Thymus (tissue), 11 donors: ENCODE data around the gene APOBEC3F. TPM values are rescaled to one million over a fixed set of nuclear protein-coding genes. Genes with fewer than 3 reads are reported as not detected.
A peak's percentile ranks its signal among the peaks of the same experiment; 100 is the strongest.
"Not testable (repeated sequence)": the region's sequence is repeated elsewhere in the genome, so short reads cannot be mapped to it uniquely, and the experiment has no call there.

ENCODE experiments used
- DNase-seq, 9 donors: peaks; one replicate each; pipeline ENCODE4 v3.0.0-alpha.2; 2013; ENCODE audit warnings: low spot score in 9 of 9, low read depth in 6 of 9, missing footprints in 1 of 9
- H3K27ac ChIP-seq, 2 donors: one replicate each; pipeline ENCODE4 v1.5.1; 2013; ENCODE audit warnings: control low read depth in 1 of 2, low read depth in 1 of 2, low read length in 1 of 2, mild to moderate bottlenecking in 1 of 2, moderate library complexity in 1 of 2
- H3K27me3 ChIP-seq, 2 donors: one replicate each; pipeline ENCODE4 v1.5.1; 2013; ENCODE audit warnings: low read length in 1 of 2; ENCODE audit not compliant: control insufficient read depth in 2 of 2, insufficient read depth in 1 of 2
- H3K36me3 ChIP-seq, 2 donors: one replicate each; pipeline ENCODE4 v1.5.1; 2013; ENCODE audit warnings: low read length in 1 of 2, mild to moderate bottlenecking in 1 of 2, moderate library complexity in 1 of 2; ENCODE audit not compliant: control insufficient read depth in 2 of 2, insufficient read depth in 2 of 2
- H3K4me1 ChIP-seq, 2 donors: one replicate each; pipeline ENCODE4 v1.5.1; 2013; ENCODE audit warnings: low read length in 2 of 2; ENCODE audit not compliant: control insufficient read depth in 2 of 2, insufficient read depth in 2 of 2
- H3K4me3 ChIP-seq, 2 donors: one replicate each; pipeline ENCODE4 v1.5.1; 2013; ENCODE audit warnings: low read length in 2 of 2, control low read depth in 1 of 2, mild to moderate bottlenecking in 1 of 2
- H3K9me3 ChIP-seq, 2 donors: one replicate each; pipeline ENCODE4 v1.5.1; 2013; ENCODE audit warnings: low read length in 1 of 2, mild to moderate bottlenecking in 1 of 2; ENCODE audit not compliant: control insufficient read depth in 2 of 2, insufficient read depth in 1 of 2
- WGBS: extraction: QIAGEN DNeasy Blood & Tissue Kit; methylation state at CpG from one replicate; pipeline ENCODE4 v1.1.7; 2013; 5-methylcytosine and 5-hydroxymethylcytosine counted together
- polyA plus RNA-seq: library from polyadenylated mRNA; stranded (reverse); fragments of 200-250 nt; gene quantifications from one replicate; pipeline ENCODE4 v1.2.3, GENCODE V29; 2013
- total RNA-seq: library from RNA; stranded (reverse); fragments of 120-200 nt; gene quantifications from one replicate; pipeline ENCODE4 v1.2.4, GENCODE V29; 2013
- donor health status: healthy.

APOBEC3F gene
- total and polyA plus RNA-seq, 2 donors, result 6.4 to 7.2 TPM

DNA sequence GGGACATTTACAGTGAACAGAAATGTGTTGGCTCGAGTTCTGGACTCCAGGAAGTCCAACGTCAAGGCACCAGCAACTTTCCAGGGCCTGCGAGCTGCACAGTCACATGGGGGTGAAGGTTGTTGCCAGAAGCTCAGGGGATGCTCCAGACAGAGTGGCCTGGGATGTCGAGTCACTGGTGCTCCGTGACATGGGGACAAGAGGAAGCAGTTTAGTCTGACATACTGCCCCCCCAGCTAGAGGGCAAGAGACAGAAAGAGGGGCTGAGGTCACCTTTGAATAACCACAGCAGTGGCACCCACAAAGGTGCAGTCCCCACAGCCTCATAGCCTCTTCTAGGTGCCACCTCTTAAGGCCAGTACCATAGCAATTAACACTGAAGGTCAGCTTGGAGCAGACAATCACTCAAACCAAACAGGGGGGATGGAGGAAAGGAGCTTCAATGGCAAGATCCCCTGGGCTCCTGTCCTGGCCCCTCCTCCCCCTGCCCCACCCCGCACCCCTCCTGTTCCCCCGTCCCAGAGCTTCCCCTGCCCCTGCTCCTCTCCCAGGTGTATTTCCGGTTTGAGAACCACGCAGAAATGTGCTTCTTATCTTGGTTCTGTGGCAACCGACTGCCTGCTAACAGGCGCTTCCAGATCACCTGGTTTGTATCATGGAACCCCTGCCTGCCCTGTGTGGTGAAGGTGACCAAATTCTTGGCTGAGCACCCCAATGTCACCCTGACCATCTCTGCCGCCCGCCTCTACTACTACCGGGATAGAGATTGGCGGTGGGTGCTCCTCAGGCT, 15.9 kb upstream of the APOBEC3F start:
- 67% methylated on average over 15 of the region's 15 CpGs for WGBS
- Histone ChIP-seq H3K27me3 (no peaks in the 10 kb centered on the region), H3K4me3 (no peak overlapping the region), H3K4me1 (peaks cover 4 to 37% of the 10 kb centered on the region in 2 donors), H3K9me3 (no peaks in the 10 kb centered on the region), H3K27ac (peak overlapping the region; percentile 6 to 33), H3K36me3 (peaks cover 9 to 16% of the 10 kb centered on the region in 2 donors)
- peak in 3 of 9 donors; percentile 28 to 67 (median 35) for DNase-seq

DNA sequence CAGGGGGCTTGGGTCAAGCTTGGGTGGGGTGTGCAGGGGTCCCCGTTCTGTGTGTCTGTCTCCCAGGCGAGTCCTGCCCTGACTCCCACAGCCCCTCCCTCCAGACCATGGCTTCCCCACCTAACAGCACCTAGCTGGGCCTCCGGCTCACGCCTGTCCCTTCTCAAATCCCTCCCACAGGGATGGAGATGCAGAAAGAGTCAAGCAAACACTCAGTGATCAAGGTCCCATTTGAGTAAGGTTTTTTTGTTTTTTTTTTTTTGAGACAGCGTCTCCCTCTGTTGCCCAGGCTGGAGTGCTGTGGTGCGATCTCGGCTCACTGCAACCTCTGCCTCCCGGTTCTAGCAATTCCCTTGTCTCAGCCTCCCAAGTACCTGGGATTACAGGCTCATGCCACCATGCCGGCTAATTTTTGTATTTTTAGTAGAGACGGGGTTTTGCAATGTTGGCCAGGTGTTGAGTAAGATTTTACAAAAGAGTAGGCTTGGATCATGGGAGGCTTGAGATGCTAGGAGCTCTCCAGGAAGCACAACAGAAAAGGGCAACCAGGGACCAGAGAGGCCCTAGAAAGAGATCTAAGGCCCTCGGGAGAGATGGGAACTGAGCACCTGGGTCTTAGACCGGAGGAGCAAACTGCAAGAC, 14.0 kb upstream of the APOBEC3F start:
- H3K9me3 ChIP-seq, result no peaks in the 10 kb centered on the region
- peaks cover 0 to 26% of the 10 kb centered on the region in 2 donors for H3K4me1 ChIP-seq
- no peak for DNase-seq
- no peaks in the 10 kb centered on the region for H3K27me3 ChIP-seq
- WGBS, result 95% methylated on average over 12 of the region's 12 CpGs
- peak overlapping the region in 1 of 2 donors; percentile 31 for H3K27ac ChIP-seq
- H3K36me3 ChIP-seq, result peaks cover 9 to 16% of the 10 kb centered on the region in 2 donors
- H3K4me3 ChIP-seq, result no peak overlapping the region

DNA sequence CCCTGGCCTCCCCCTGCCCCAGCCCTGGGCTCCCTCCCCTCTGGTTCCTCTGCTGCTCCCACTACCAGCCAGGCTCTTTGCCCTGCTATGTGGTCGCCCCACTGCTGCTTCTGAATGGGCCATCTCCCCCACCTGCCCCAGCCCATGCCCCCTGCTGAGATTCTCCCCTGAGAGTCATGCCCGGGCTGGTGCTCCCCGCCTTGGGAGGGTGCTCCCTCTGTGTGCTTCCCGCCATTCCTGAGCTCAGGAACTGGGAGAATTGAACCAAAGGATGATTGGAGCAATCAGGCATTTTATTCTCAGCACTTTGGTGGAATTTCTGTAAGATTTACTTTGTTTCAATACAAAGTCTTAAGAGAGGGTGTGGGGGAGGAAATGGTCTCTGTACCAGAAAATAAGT, 12.9 kb upstream of the APOBEC3F start:
- H3K4me1 ChIP-seq, result peaks cover 0 to 16% of the 10 kb centered on the region in 2 donors
- H3K27me3 ChIP-seq, result no peaks in the 10 kb centered on the region
- no peak overlapping the region for H3K27ac ChIP-seq
- DNase-seq, result no peak
- peaks cover 9 to 16% of the 10 kb centered on the region in 2 donors for H3K36me3 ChIP-seq
- H3K4me3 ChIP-seq, result no peak overlapping the region
- no peaks in the 10 kb centered on the region for H3K9me3 ChIP-seq
- WGBS, result 95% methylated on average over 4 of the region's 4 CpGs

DNA sequence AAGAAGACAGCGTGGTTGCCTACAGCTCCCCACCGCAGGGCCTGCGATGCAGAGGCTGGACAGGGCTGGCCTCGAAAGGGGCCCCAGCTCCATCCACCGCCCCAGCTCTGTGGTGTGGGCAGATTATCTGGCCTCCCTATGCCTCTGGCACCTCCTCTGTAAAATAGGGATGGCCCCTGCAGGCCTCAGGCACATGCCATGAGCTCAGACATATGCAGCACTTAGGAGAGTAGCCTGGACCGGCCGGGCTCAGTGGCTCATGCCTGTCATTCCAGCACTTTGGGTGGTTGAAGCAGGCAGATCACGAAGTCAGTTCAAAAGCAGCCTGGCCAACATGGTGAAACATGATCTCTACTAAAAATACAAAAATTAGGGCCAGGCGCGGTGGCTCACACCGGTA, 12.4 kb upstream of the APOBEC3F start:
- Histone ChIP-seq H3K4me1 (peaks cover 0 to 16% of the 10 kb centered on the region in 2 donors), H3K9me3 (no peaks in the 10 kb centered on the region), H3K27me3 (no peaks in the 10 kb centered on the region), H3K27ac (no peak overlapping the region), H3K4me3 (no peak overlapping the region), H3K36me3 (peaks cover 9 to 16% of the 10 kb centered on the region in 2 donors)
- WGBS, result 98% methylated on average over 11 of the region's 11 CpGs
- DNase-seq, result no peak

DNA sequence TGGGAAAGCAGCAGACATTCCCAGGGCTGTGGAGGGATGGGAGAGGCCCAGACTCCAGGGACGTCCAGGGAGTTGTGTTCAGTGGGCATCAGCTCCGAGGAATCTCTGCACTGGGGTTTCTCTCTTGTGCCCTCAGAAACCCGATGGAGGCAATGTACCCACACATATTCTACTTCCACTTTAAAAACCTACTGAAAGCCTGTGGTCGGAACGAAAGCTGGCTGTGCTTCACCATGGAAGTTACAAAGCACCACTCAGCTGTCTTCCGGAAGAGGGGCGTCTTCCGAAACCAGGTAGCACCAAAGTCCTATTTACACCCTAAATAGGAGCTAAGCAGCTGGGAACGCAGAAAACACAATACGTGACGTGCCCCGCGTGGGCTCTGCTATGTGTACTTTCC, 11.4 kb upstream of the APOBEC3F start:
- no peaks in the 10 kb centered on the region for H3K9me3 ChIP-seq
- peaks cover 2 to 7% of the 10 kb centered on the region in 2 donors for H3K36me3 ChIP-seq
- H3K4me3 ChIP-seq, result no peak overlapping the region
- no peak for DNase-seq
- H3K27me3 ChIP-seq, result no peaks in the 10 kb centered on the region
- H3K4me1 ChIP-seq, result peaks cover 0 to 16% of the 10 kb centered on the region in 2 donors
- H3K27ac ChIP-seq, result no peak overlapping the region
- WGBS, result 98% methylated on average over 13 of the region's 13 CpGs

DNA sequence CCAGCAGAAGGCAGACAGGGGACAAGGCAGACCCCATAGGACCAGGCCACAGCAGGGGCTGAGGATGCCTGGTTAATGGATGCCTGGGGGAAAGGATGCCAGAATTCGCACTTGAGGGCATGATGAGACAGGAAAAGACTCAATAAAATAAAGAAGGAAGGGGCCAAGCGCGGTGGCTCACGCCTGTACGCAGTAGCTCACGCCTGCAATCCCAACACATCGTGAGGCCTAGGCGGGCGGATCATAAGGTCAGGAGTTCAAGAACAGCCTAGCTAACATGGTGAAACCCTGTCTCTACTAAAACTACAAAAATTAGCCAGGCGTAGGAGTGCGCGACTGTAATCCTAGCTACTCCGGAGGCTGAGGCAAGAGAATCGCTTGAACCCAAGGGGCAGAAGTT, 10.0 kb upstream of the APOBEC3F start:
- no peaks in the 10 kb centered on the region for H3K9me3 ChIP-seq
- H3K4me1 ChIP-seq, result peaks cover 0 to 2% of the 10 kb centered on the region in 2 donors
- no peak overlapping the region for H3K4me3 ChIP-seq
- DNase-seq, result no peak
- 97% methylated on average over 14 of the region's 14 CpGs for WGBS
- no peak overlapping the region for H3K27ac ChIP-seq
- peaks cover 0 to 2% of the 10 kb centered on the region in 2 donors for H3K36me3 ChIP-seq
- no peaks in the 10 kb centered on the region for H3K27me3 ChIP-seq

DNA sequence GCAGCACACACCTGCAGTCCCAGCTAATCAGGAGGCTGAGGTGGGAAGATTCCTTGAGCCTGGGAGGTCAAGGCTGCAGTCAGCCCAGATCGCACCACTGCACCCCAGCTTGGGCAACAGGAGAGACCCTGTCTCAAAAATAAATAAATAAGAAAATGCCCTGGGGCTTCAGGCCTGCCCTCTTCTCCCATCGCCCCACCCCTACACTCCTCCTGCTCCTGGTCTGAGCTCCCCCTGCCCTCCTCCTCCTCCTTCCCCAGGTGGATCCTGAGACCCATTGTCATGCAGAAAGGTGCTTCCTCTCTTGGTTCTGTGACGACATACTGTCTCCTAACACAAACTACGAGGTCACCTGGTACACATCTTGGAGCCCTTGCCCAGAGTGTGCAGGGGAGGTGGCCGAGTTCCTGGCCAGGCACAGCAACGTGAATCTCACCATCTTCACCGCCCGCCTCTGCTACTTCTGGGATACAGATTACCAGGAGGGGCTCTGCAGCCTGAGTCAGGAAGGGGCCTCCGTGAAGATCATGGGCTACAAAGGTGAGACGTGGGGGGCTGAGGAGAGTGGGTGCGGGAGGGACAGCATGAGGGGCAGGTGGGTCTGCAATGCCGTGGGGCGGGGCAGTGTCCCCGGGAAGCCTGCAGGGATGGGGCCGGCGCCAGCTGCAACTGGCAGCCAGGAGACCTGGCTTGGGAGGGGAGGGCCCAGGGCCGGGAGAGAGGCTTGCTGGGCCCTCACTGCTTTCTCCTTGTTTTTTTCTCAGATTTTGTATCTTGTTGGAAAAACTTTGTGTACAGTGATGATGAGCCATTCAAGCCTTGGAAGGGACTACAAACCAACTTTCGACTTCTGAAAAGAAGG, 9.0 kb upstream of the APOBEC3F start:
- not testable (repeated sequence) for H3K27ac ChIP-seq, H3K4me1 ChIP-seq, H3K4me3 ChIP-seq, H3K27me3 ChIP-seq, H3K9me3 ChIP-seq, H3K36me3 ChIP-seq, DNase-seq
- WGBS, result 94% methylated on average over 17 of the region's 18 CpGs

DNA sequence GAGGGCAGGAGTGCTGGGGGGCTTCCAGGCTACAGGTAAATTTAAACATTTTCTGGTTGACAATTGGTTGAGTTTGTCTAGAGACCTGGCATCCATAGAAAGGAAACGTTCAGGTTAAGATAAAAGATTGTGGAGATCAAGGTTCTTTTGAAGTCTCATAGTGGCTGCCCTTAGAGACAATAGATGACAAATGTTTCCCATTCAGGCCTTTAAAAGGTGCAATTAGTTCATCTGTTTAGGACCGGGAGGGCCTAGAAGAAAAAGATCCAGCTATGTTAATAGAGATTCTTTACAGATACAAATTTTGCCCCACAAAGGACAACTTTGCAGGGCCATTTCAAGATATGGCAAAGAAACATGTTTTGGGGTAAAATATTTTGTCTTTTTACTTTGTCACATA, 3.6 kb upstream of the APOBEC3F start:
- not testable (repeated sequence) for H3K4me3 ChIP-seq, H3K27ac ChIP-seq, H3K9me3 ChIP-seq, H3K27me3 ChIP-seq, DNase-seq, H3K36me3 ChIP-seq
- H3K4me1 ChIP-seq, result peaks cover 3 to 20% of the 10 kb centered on the region in 2 donors
- 40% methylated on average over 2 of the region's 2 CpGs for WGBS
